BLaER1 (cell line): ENCODE measurements around the gene CELA1.

ENCODE experiments used
- H3K27ac ChIP-seq: shearing (Covaris generic); formaldehyde crosslinking; 2 replicates; pipeline ENCODE4 v1.8.1; 2022
- H3K27me3 ChIP-seq: shearing (Covaris generic); formaldehyde crosslinking; 2 replicates; pipeline ENCODE4 v1.8.1; 2022
- H3K36me3 ChIP-seq: shearing (Covaris generic); formaldehyde crosslinking; 2 replicates; pipeline ENCODE4 v1.8.1; 2022
- H3K4me1 ChIP-seq: shearing (Covaris generic); formaldehyde crosslinking; 2 replicates; pipeline ENCODE4 v1.8.1; 2022
- H3K4me2 ChIP-seq: shearing (Covaris generic); formaldehyde crosslinking; 2 replicates; pipeline ENCODE4 v1.8.1; 2022
- H3K4me3 ChIP-seq: shearing (Covaris generic); formaldehyde crosslinking; 2 replicates; pipeline ENCODE4 v1.8.1; 2022
- H3K9ac ChIP-seq: shearing (Covaris generic); formaldehyde crosslinking; 2 replicates; pipeline ENCODE4 v1.8.1; 2022
- H3K9me3 ChIP-seq: shearing (Covaris generic); formaldehyde crosslinking; 2 replicates; pipeline ENCODE4 v1.8.1; 2022
- H4K20me1 ChIP-seq: shearing (Covaris generic); formaldehyde crosslinking; 2 replicates; pipeline ENCODE4 v1.8.1; 2022
- Cebpa-rat ChIP-seq: shearing (Covaris generic); IDR thresholded peaks from 2 replicates; pipeline ENCODE4 v1.8.1; 2022

Gene CELA1

DNA sequence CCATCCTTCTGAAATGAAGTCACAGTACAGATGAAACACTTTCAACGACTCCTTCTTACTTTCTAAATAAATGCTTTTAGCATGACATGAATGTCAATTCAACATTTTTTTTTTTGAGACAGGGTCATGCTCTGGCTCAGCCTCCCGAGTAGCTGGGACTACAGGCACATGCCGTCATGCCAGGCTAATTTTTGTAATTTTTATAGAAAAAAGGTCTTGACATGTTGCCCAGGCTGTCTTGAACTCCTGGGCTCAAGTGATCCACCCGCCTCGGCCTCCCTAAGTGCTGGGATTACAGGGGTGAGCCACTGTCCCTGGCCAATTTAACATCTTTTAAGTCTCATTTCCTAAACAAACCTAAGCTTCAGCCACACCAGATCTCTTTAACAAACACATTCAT lies 28.4 kb upstream of the CELA1 start:
- no peak overlapping the region for H3K4me3 ChIP-seq
- no peak overlapping the region for H3K4me2 ChIP-seq
- no peaks in the 10 kb centered on the region for H3K9me3 ChIP-seq
- peaks cover 15% of the 10 kb centered on the region for H3K4me1 ChIP-seq
- peaks cover 28% of the 10 kb centered on the region; the same call in 1 of the 2 replicates for H4K20me1 ChIP-seq
- peaks cover 42% of the 10 kb centered on the region for H3K27me3 ChIP-seq
- TF ChIP-seq Cebpa-rat: no peak
- no peak overlapping the region for H3K9ac ChIP-seq
- no peak overlapping the region for H3K27ac ChIP-seq
- H3K36me3 ChIP-seq: no peaks in the 10 kb centered on the region

- Histone ChIP-seq H3K4me1 (peaks cover 15% of the 10 kb centered on the region), H4K20me1 (peaks cover 33% of the 10 kb centered on the region), H3K9me3 (no peaks in the 10 kb centered on the region), H3K36me3 (no peaks in the 10 kb centered on the region), H3K4me3 (no peak overlapping the region), H3K27ac (no peak overlapping the region), H3K9ac (no peak overlapping the region), H3K4me2 (no peak overlapping the region), H3K27me3 (peaks cover 47% of the 10 kb centered on the region)
- no peak for TF ChIP-seq Cebpa-rat
These were observed 27.9 kb upstream of the CELA1 start for GRCh38 chr12:51374361-51374760.

- no peak overlapping the region for H3K4me2 ChIP-seq
- no peak overlapping the region for H3K27ac ChIP-seq
- H3K9ac ChIP-seq: no peak overlapping the region
- no peak overlapping the region for H3K4me3 ChIP-seq
- peaks cover 16% of the 10 kb centered on the region for H3K4me1 ChIP-seq
- no peaks in the 10 kb centered on the region for H3K36me3 ChIP-seq
- H4K20me1 ChIP-seq: peaks cover 41% of the 10 kb centered on the region
- peaks cover 48% of the 10 kb centered on the region for H3K27me3 ChIP-seq
- H3K9me3 ChIP-seq: no peaks in the 10 kb centered on the region
- no peak for TF ChIP-seq Cebpa-rat
These were observed 26.7 kb upstream of the CELA1 start for GRCh38 chr12:51373187-51373586.

DNA sequence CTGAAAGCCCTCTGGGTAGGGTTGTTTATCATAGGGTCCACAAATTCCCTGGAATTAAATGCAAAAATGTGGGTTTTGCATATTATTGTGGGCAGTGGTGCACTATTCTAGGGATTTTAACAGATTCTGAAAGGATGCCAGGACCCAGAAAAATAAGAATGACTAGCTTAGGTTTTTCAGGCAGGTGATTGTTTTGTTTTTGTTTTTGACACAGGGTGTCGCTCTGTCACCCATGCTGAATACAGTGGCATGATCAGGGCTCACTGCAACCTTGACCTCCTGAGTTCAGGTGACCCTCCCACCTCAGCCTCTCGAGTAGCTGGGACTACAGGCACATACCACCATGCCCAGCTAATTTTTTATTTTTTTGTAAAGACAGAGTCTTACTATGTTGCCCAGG lies 25.5 kb upstream of the CELA1 start:
- Histone ChIP-seq H3K4me3 (no peak overlapping the region), H3K4me2 (no peak overlapping the region), H3K27me3 (peaks cover 54% of the 10 kb centered on the region), H3K27ac (no peak overlapping the region), H4K20me1 (peaks cover 46% of the 10 kb centered on the region), H3K4me1 (peaks cover 27% of the 10 kb centered on the region), H3K36me3 (no peaks in the 10 kb centered on the region), H3K9me3 (no peaks in the 10 kb centered on the region), H3K9ac (no peak overlapping the region)
- no peak for TF ChIP-seq Cebpa-rat

GRCh38 chr12:51371295-51371953 lies 24.9 kb upstream of the CELA1 start:
- H3K27ac ChIP-seq: no peak overlapping the region

GRCh38 chr12:51370667-51371066 lies 24.2 kb upstream of the CELA1 start:
- H3K4me1 ChIP-seq: peaks cover 27% of the 10 kb centered on the region
- no peaks in the 10 kb centered on the region for H3K9me3 ChIP-seq
- H4K20me1 ChIP-seq: peaks cover 46% of the 10 kb centered on the region
- no peak overlapping the region for H3K4me3 ChIP-seq
- no peaks in the 10 kb centered on the region for H3K36me3 ChIP-seq
- H3K9ac ChIP-seq: no peak overlapping the region
- H3K27ac ChIP-seq: no peak overlapping the region
- no peak for TF ChIP-seq Cebpa-rat
- H3K4me2 ChIP-seq: no peak overlapping the region
- H3K27me3 ChIP-seq: peaks cover 65% of the 10 kb centered on the region

More at GRCh38 chr12:51371295-51371953, 24.9 kb upstream of the CELA1 start:
- Histone ChIP-seq H3K4me3 (no peak overlapping the region), H3K4me1 (peaks cover 27% of the 10 kb centered on the region), H3K9me3 (no peaks in the 10 kb centered on the region), H3K27me3 (peaks cover 58% of the 10 kb centered on the region), H3K36me3 (no peaks in the 10 kb centered on the region), H4K20me1 (peaks cover 46% of the 10 kb centered on the region), H3K9ac (no peak overlapping the region), H3K4me2 (no peak overlapping the region)
- no peak for TF ChIP-seq Cebpa-rat

DNA sequence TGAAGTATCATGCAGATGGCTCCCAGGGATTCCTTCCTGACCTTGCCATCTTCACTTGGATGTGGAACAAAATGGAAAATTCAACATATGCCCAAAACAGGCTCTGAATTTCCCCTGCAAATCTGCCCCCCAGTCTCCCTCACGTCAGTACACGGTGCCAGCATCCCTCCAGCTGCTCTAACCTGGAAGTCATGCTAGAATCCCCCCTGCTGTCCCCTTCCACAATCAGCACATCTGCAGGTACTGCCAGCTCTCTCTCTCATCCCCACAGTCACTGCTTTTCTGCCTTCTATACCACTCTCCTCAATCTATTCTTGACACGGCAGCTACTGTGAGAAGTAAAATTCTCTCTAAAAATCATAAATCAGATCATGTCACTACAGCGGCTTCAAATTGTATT lies 23.1 kb upstream of the CELA1 start:
- Histone ChIP-seq H3K9me3 (no peaks in the 10 kb centered on the region), H3K4me2 (peak overlapping the region; percentile 87), H3K27me3 (peaks cover 67% of the 10 kb centered on the region), H3K4me3 (no peak overlapping the region), H3K4me1 (peaks cover 27% of the 10 kb centered on the region), H4K20me1 (peaks cover 46% of the 10 kb centered on the region), H3K27ac (peak overlapping the region; percentile 65), H3K9ac (no peak overlapping the region), H3K36me3 (no peaks in the 10 kb centered on the region)
- TF ChIP-seq Cebpa-rat: no peak

DNA sequence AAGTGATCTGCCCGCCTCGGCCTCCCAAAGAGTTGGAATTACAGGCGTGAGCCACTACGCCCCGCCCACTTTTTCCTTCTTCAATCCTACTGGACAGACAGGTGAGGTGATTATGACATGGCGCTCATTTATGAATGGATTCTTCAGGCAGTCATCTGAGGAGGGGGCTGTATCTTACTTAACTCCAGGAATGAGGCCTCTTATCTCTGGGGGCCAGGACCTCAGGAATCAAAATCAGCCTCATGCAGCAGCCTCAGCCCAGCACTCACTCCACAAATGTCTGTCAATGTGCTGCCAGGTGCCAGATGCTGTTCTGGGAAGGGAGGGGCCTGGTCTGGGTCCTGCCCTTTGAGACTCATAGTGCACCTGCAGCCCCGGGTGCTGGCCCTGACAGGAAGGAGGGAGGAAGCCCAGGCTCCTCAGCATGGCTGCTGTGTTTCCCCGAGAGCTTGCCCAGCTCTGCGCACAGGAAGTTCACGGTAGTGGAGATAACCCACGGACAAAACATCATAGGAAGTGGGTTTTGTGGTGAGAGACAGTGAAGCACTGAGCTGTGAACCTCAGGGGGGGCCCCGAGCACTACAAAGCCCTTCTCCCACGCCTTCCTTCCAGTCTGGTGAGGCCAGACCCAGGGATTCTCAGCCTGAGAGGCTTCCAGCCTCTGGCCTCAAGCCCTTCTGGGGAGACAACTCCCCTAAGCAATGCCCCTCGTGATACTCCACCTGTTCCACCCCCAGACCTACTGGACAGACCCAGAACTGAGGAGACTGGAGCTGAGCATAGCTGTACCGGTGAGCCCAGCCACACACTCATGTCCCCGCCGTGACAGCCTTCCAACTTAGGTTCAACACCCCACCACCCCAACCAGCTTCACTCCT lies 22.4 kb upstream of the CELA1 start:
- Histone ChIP-seq H3K4me2 (peak overlapping the region; percentile 87), H3K36me3 (no peaks in the 10 kb centered on the region), H3K27ac (peak overlapping the region; percentile 65), H4K20me1 (peaks cover 43% of the 10 kb centered on the region), H3K27me3 (peaks cover 60% of the 10 kb centered on the region), H3K9ac (no peak overlapping the region), H3K9me3 (no peaks in the 10 kb centered on the region), H3K4me3 (no peak overlapping the region), H3K4me1 (peaks cover 27% of the 10 kb centered on the region)
- TF ChIP-seq Cebpa-rat: no peak

GRCh38 chr12:51365276-51365675 lies 18.8 kb upstream of the CELA1 start:
- no peak for TF ChIP-seq Cebpa-rat
- Histone ChIP-seq H3K27me3 (peaks cover 30% of the 10 kb centered on the region), H3K4me2 (no peak overlapping the region; the same call in 1 of the 2 replicates), H3K4me3 (no peak overlapping the region), H3K36me3 (no peaks in the 10 kb centered on the region), H3K9ac (no peak overlapping the region), H4K20me1 (peaks cover 18% of the 10 kb centered on the region), H3K4me1 (peaks cover 27% of the 10 kb centered on the region), H3K27ac (no peak overlapping the region), H3K9me3 (no peaks in the 10 kb centered on the region)

DNA sequence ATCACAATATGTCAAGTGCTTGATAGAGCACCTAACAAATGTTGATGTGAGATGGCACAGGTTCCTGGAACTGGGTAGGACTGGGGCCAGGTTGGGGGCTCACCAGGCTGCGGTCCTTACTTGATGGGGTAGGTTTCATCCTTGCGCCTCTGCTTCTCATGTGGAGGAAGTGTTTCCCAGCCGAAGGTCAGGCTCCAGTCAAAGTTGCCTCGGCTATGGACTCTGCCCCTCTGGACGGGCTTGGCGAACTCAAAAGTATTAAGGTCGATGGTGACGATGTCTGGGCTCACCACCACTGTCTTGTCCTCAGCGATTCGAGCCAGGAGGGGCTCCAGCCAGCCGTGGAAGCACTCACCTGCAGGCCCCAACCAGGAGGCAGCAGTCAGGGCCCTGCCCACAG lies 17.5 kb upstream of the CELA1 start:
- Histone ChIP-seq H4K20me1 (peaks cover 10% of the 10 kb centered on the region), H3K9ac (no peak overlapping the region), H3K4me1 (peaks cover 18% of the 10 kb centered on the region), H3K27me3 (peaks cover 19% of the 10 kb centered on the region), H3K4me3 (no peak overlapping the region), H3K36me3 (no peaks in the 10 kb centered on the region), H3K9me3 (no peaks in the 10 kb centered on the region), H3K4me2 (no peak overlapping the region), H3K27ac (no peak overlapping the region)
- no peak for TF ChIP-seq Cebpa-rat
